DMS53 treated with DMSO at 0.1 percent for 48 hours (cell line): ENCODE results near the gene TCP11L2.

Source experiments
- DNase-seq: peaks from one replicate; lab custom pipeline; 2025; ENCODE audit not compliant: unreplicated experiment; lab: John Stamatoyannopoulos, UW

Gene TCP11L2

GRCh38 chr12:106387848-106388377, 85.4 kb downstream of the TCP11L2 start:
- DNase-seq: no peak

GRCh38 chr12:106389151-106389550, 86.6 kb downstream of the TCP11L2 start:
- no peak for DNase-seq

- no peak for DNase-seq
Observed at GRCh38 chr12:106392759-106393158, 90.2 kb downstream of the TCP11L2 start.
